ENCODE data around the gene BRDT.

Gene BRDT

GRCh38 chr1:91952187-91952586, 3.0 kb downstream of the BRDT start:
- DNase-seq = no peak
- Histone ChIP-seq H3K9me3 (replicated peaks; ENCODE audit: insufficient read depth, low read length) (no peaks in the 10 kb centered on the region), H3K27ac (ENCODE audit: low read length) (no peak overlapping the region), H3K9ac (ENCODE audit: low read length) (no peak overlapping the region), H3F3A (ENCODE audit: insufficient read depth, low read length) (no peaks in the 10 kb centered on the region), H3K4me1 (ENCODE audit: low read length) (no peaks in the 10 kb centered on the region), H3K36me3 (replicated peaks; ENCODE audit: insufficient read depth, low read length) (no peaks in the 10 kb centered on the region), H3K4me2 (ENCODE audit: low read depth, low read length) (no peak overlapping the region), H3K9me2 (replicated peaks; ENCODE audit: insufficient read depth, low read length) (no peaks in the 10 kb centered on the region), H3K79me2 (ENCODE audit: low read length) (no peaks in the 10 kb centered on the region), H4K20me1 (ENCODE audit: insufficient read depth, low read length) (no peaks in the 10 kb centered on the region), H2AFZ (ENCODE audit: low read length) (no peak overlapping the region), H3K4me3 (ENCODE audit: low read length) (no peak overlapping the region), H3K27me3 (replicated peaks; ENCODE audit: insufficient read depth, low read length) (no peaks in the 10 kb centered on the region)
- TF ChIP-seq EZH2 (optimal IDR thresholded peaks at IDR 0.05; ENCODE audit: low read depth, low read length) (no peak), CTCF (IDR thresholded peaks at IDR 0.05; ENCODE audit: low read length) (no peak), EZH2phosphoT487 (IDR thresholded peaks at IDR 0.05; ENCODE audit: low read length) (no peak)

GRCh38 chr1:91958926-91959325, 9.7 kb downstream of the BRDT start:
- no peak overlapping the region for H3K27ac ChIP-seq (ENCODE audit: low read length)
- H3K36me3 ChIP-seq (replicated peaks; ENCODE audit: insufficient read depth, low read length) = no peaks in the 10 kb centered on the region
- no peak overlapping the region for H3K4me2 ChIP-seq (ENCODE audit: low read depth, low read length)
- H3K4me1 ChIP-seq (ENCODE audit: low read length) = no peaks in the 10 kb centered on the region
- no peak overlapping the region for H2AFZ ChIP-seq (ENCODE audit: low read length)
- H3K9ac ChIP-seq (ENCODE audit: low read length) = no peak overlapping the region
- no peak for DNase-seq
- no peak overlapping the region for H3K4me3 ChIP-seq (ENCODE audit: low read length)
- H3K27me3 ChIP-seq (replicated peaks; ENCODE audit: insufficient read depth, low read length) = no peaks in the 10 kb centered on the region
- no peak for TF ChIP-seq EZH2 (optimal IDR thresholded peaks at IDR 0.05; ENCODE audit: low read depth, low read length)
- TF ChIP-seq EZH2phosphoT487 (IDR thresholded peaks at IDR 0.05; ENCODE audit: low read length) = no peak
- no peak for TF ChIP-seq CTCF (IDR thresholded peaks at IDR 0.05; ENCODE audit: low read length)
- H3K79me2 ChIP-seq (ENCODE audit: low read length) = no peaks in the 10 kb centered on the region
- H3K9me3 ChIP-seq (replicated peaks; ENCODE audit: insufficient read depth, low read length) = no peaks in the 10 kb centered on the region
- H3K9me2 ChIP-seq (replicated peaks; ENCODE audit: insufficient read depth, low read length) = no peaks in the 10 kb centered on the region
- no peaks in the 10 kb centered on the region for H3F3A ChIP-seq (ENCODE audit: insufficient read depth, low read length)
- no peaks in the 10 kb centered on the region for H4K20me1 ChIP-seq (ENCODE audit: insufficient read depth, low read length)

GRCh38 chr1:91968334-91968733, 19.1 kb downstream of the BRDT start:
- no peak overlapping the region for H3K27ac ChIP-seq (ENCODE audit: low read length)

More at GRCh38 chr1:91968334-91968733, 19.1 kb downstream of the BRDT start:
- TF ChIP-seq CTCF (IDR thresholded peaks at IDR 0.05; ENCODE audit: low read length) (no peak), EZH2 (optimal IDR thresholded peaks at IDR 0.05; ENCODE audit: low read depth, low read length) (no peak), EZH2phosphoT487 (IDR thresholded peaks at IDR 0.05; ENCODE audit: low read length) (no peak)
- Histone ChIP-seq H3K4me3 (ENCODE audit: low read length) (no peak overlapping the region), H3K36me3 (replicated peaks; ENCODE audit: insufficient read depth, low read length) (no peaks in the 10 kb centered on the region), H3F3A (ENCODE audit: insufficient read depth, low read length) (no peaks in the 10 kb centered on the region), H3K9me2 (replicated peaks; ENCODE audit: insufficient read depth, low read length) (no peaks in the 10 kb centered on the region), H3K79me2 (ENCODE audit: low read length) (no peaks in the 10 kb centered on the region), H3K4me1 (ENCODE audit: low read length) (no peaks in the 10 kb centered on the region), H3K4me2 (ENCODE audit: low read depth, low read length) (no peak overlapping the region), H4K20me1 (ENCODE audit: insufficient read depth, low read length) (no peaks in the 10 kb centered on the region), H3K9me3 (replicated peaks; ENCODE audit: insufficient read depth, low read length) (no peaks in the 10 kb centered on the region), H3K9ac (ENCODE audit: low read length) (no peak overlapping the region), H2AFZ (ENCODE audit: low read length) (no peak overlapping the region), H3K27me3 (replicated peaks; ENCODE audit: insufficient read depth, low read length) (no peaks in the 10 kb centered on the region)
- DNase-seq = no peak
